Astrocyte (in vitro differentiated cells and primary cell): ENCODE measurements around the gene HERPUD1. TPM values are rescaled to one million over a fixed set of nuclear protein-coding genes. Genes with fewer than 3 reads are reported as not detected.
A peak's percentile ranks its signal among the peaks of the same experiment; 100 is the strongest.

Source experiments
- DNase-seq: peaks from one replicate; pipeline ENCODE4 v3.0.0-alpha.2; 2010; ENCODE audit warnings: low read depth
- FAIRE-seq: peaks from 2 replicates; lab custom pipeline; 2011; peaks lifted over from hg19 to GRCh38; lab: Jason Lieb, UNC
- H2AFZ ChIP-seq: 2 replicates; pipeline ENCODE4 v1.6.0; 2012; ENCODE audit warnings: low read depth, low read length, inconsistent platforms
- H3K27ac ChIP-seq: 2 replicates; pipeline ENCODE4 v1.5.1; 2011; ENCODE audit warnings: low read depth, low read length, inconsistent platforms
- H3K27me3 ChIP-seq: 2 replicates; pipeline ENCODE4 v1.6.0; 2011; ENCODE audit warnings: low read length, inconsistent platforms; ENCODE audit not compliant: insufficient read depth
- H3K36me3 ChIP-seq: 2 replicates; pipeline ENCODE4 v1.5.1; 2011; ENCODE audit warnings: low read length, inconsistent platforms; ENCODE audit not compliant: insufficient read depth
- H3K4me1 ChIP-seq: 2 replicates; pipeline ENCODE4 v1.5.1; 2011; ENCODE audit warnings: low read length, inconsistent platforms; ENCODE audit not compliant: insufficient read depth
- H3K4me2 ChIP-seq: 2 replicates; pipeline ENCODE4 v1.6.0; 2012; ENCODE audit warnings: low read length, inconsistent platforms
- H3K4me3 ChIP-seq: 2 replicates; pipeline ENCODE4 v1.5.1; 2011; ENCODE audit warnings: low read depth, mild to moderate bottlenecking, low read length, inconsistent platforms; ENCODE audit not compliant: insufficient read depth
- H3K79me2 ChIP-seq: 2 replicates; pipeline ENCODE4 v1.6.0; 2012; ENCODE audit warnings: mild to moderate bottlenecking, low read length, inconsistent platforms; ENCODE audit not compliant: insufficient read depth
- H3K9ac ChIP-seq: 2 replicates; pipeline ENCODE4 v1.6.0; 2012; ENCODE audit warnings: mild to moderate bottlenecking, low read length, inconsistent platforms
- H3K9me3 ChIP-seq: 2 replicates; pipeline ENCODE4 v1.5.1; 2012; ENCODE audit warnings: low read depth, mild to moderate bottlenecking, low read length, inconsistent platforms; ENCODE audit not compliant: insufficient read depth
- H4K20me1 ChIP-seq: 2 replicates; pipeline ENCODE4 v1.6.0; 2012; ENCODE audit warnings: low read length, inconsistent platforms; ENCODE audit not compliant: insufficient read depth
- H3K27ac Mint-ChIP-seq: one replicate; pipeline ENCODE4 v1.8.0; 2021; ENCODE audit warnings: mild to moderate bottlenecking, mixed read lengths; ENCODE audit not compliant: unreplicated experiment
- H3K27me3 Mint-ChIP-seq: one replicate; pipeline ENCODE4 v1.8.0; 2021; ENCODE audit warnings: low read depth, mixed read lengths; ENCODE audit not compliant: unreplicated experiment
- H3K36me3 Mint-ChIP-seq: one replicate; pipeline ENCODE4 v1.8.0; 2021; ENCODE audit warnings: low read depth, mixed read lengths; ENCODE audit not compliant: unreplicated experiment
- H3K4me1 Mint-ChIP-seq: one replicate; pipeline ENCODE4 v1.8.0; 2021; ENCODE audit warnings: low read depth, mixed read lengths; ENCODE audit not compliant: unreplicated experiment
- H3K4me3 Mint-ChIP-seq: one replicate; pipeline ENCODE4 v1.8.0; 2021; ENCODE audit warnings: mild to moderate bottlenecking, moderate library complexity, mixed read lengths; ENCODE audit not compliant: unreplicated experiment
- H3K9me3 Mint-ChIP-seq: one replicate; pipeline ENCODE4 v1.8.0; 2021; ENCODE audit warnings: mild to moderate bottlenecking, mixed read lengths; ENCODE audit not compliant: unreplicated experiment
- EZH2 ChIP-seq: IDR thresholded peaks from 2 replicates; pipeline ENCODE4 v1.6.1; 2012; ENCODE audit warnings: mild to moderate bottlenecking, low read length, inconsistent platforms; ENCODE audit not compliant: insufficient read depth
- total RNA-seq: library from RNA; stranded (reverse); gene quantifications from 2 replicates; pipeline ENCODE4 v1.2.1, GENCODE V29; 2021
- TF ChIP-seq, protein P1 (sequence below): IDR thresholded peaks from 2 replicates; pipeline ENCODE4 v1.5.1; 2011; ENCODE audit warnings: low read depth, mild to moderate bottlenecking, inconsistent platforms, low read length, moderate library complexity; ENCODE audit not compliant: insufficient read depth

The HERPUD1 gene
- total RNA-seq, 1 donor from 2014 or later, result 234 TPM

DNA sequence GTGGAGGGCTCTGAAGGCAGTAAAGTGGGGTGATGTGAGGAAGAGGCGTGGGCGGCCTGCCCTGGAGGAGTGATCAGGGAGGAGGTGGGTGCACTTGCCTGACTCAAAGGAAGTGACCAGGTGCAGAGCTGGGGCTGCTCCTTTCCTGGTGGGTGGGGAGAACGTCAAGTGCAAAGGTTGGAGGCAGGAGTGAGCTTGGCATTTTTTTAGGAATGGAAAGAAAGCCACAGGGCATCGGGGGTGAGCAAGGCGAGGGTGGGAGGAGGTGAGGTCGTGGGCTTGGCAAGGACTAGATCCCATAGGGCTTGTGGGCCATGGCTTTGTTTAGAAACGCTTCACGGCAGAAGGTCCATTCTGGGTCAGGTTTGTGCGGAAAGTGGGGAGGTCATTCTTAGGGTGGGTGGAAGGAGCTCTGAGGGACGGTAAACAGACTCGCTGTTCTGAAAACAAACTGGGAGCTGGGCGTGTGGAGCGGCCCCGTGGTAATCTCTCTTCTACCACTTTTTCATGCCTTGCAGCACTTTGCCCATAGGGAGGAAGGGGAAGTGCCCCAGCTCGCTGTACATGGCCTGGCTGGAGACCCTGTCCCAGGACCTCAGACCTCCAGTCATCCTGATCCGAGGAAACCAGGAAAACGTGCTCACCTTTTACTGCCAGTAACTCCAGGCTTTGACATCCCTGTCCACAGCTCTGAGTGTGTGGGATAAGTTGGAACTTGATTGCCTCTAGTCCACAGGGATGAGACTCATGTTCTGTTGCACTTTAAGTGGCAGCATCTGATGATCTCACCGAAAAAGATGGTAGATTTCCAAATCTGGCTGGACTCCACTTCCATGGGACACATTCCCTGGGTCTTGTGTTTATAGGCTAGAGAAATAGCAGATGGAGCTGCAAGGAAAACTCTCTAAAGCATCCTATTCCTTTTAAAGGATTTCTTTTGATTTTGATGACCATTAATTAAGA is 18.9 kb upstream of the HERPUD1 start:
- TF ChIP-seq EZH2, result no peak
- TF ChIP-seq, protein P1, sequence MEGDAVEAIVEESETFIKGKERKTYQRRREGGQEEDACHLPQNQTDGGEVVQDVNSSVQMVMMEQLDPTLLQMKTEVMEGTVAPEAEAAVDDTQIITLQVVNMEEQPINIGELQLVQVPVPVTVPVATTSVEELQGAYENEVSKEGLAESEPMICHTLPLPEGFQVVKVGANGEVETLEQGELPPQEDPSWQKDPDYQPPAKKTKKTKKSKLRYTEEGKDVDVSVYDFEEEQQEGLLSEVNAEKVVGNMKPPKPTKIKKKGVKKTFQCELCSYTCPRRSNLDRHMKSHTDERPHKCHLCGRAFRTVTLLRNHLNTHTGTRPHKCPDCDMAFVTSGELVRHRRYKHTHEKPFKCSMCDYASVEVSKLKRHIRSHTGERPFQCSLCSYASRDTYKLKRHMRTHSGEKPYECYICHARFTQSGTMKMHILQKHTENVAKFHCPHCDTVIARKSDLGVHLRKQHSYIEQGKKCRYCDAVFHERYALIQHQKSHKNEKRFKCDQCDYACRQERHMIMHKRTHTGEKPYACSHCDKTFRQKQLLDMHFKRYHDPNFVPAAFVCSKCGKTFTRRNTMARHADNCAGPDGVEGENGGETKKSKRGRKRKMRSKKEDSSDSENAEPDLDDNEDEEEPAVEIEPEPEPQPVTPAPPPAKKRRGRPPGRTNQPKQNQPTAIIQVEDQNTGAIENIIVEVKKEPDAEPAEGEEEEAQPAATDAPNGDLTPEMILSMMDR, result no peak
- no peak overlapping the region for H3K4me3 ChIP-seq
- Mint-ChIP-seq H3K9me3 (peaks cover 2% of the 10 kb centered on the region), H3K27me3 (peaks cover 6% of the 10 kb centered on the region), H3K4me1 (peaks cover 41% of the 10 kb centered on the region), H3K36me3 (peaks cover 1% of the 10 kb centered on the region), H3K27ac (peak overlapping the region; percentile 98), H3K4me3 (peak overlapping the region; percentile 17)
- no peaks in the 10 kb centered on the region for H3K79me2 ChIP-seq
- H3K27ac ChIP-seq, result peak overlapping the region; percentile 51
- no peaks in the 10 kb centered on the region for H3K36me3 ChIP-seq
- H3K9ac ChIP-seq, result no peak overlapping the region
- H3K9me3 ChIP-seq, result no peaks in the 10 kb centered on the region
- peak overlapping the region; percentile 61 for H3K4me2 ChIP-seq
- DNase-seq (peak; percentile 61), FAIRE-seq (peak; percentile 32)
- no peaks in the 10 kb centered on the region for H3K27me3 ChIP-seq
- peaks cover 38% of the 10 kb centered on the region for H3K4me1 ChIP-seq
- H2AFZ ChIP-seq, result peak overlapping the region; percentile 27
- no peaks in the 10 kb centered on the region for H4K20me1 ChIP-seq

GRCh38 chr16:56914896-56915295 is 17.0 kb upstream of the HERPUD1 start:
- DNase-seq (no peak), FAIRE-seq (no peak)
- no peak overlapping the region for H3K9ac ChIP-seq
- H3K4me2 ChIP-seq, result no peak overlapping the region
- no peaks in the 10 kb centered on the region for H3K79me2 ChIP-seq
- no peak overlapping the region for H2AFZ ChIP-seq
- H3K27ac ChIP-seq, result no peak overlapping the region
- no peaks in the 10 kb centered on the region for H3K36me3 ChIP-seq
- H3K9me3 ChIP-seq, result no peaks in the 10 kb centered on the region
- Mint-ChIP-seq H3K4me3 (no peak overlapping the region), H3K4me1 (peaks cover 47% of the 10 kb centered on the region), H3K27me3 (peaks cover 13% of the 10 kb centered on the region), H3K36me3 (peaks cover 1% of the 10 kb centered on the region), H3K9me3 (peaks cover 4% of the 10 kb centered on the region), H3K27ac (no peak overlapping the region)
- TF ChIP-seq EZH2, result no peak
- TF ChIP-seq, protein P1, result no peak
- H3K27me3 ChIP-seq, result no peaks in the 10 kb centered on the region
- no peak overlapping the region for H3K4me3 ChIP-seq
- peaks cover 41% of the 10 kb centered on the region for H3K4me1 ChIP-seq
- no peaks in the 10 kb centered on the region for H4K20me1 ChIP-seq
